ENCODE data around the gene RALBP1.
"Not testable (repeated sequence)": the region's sequence is repeated elsewhere in the genome, so short reads cannot be mapped to it uniquely, and the experiment has no call there.

Gene RALBP1

DNA sequence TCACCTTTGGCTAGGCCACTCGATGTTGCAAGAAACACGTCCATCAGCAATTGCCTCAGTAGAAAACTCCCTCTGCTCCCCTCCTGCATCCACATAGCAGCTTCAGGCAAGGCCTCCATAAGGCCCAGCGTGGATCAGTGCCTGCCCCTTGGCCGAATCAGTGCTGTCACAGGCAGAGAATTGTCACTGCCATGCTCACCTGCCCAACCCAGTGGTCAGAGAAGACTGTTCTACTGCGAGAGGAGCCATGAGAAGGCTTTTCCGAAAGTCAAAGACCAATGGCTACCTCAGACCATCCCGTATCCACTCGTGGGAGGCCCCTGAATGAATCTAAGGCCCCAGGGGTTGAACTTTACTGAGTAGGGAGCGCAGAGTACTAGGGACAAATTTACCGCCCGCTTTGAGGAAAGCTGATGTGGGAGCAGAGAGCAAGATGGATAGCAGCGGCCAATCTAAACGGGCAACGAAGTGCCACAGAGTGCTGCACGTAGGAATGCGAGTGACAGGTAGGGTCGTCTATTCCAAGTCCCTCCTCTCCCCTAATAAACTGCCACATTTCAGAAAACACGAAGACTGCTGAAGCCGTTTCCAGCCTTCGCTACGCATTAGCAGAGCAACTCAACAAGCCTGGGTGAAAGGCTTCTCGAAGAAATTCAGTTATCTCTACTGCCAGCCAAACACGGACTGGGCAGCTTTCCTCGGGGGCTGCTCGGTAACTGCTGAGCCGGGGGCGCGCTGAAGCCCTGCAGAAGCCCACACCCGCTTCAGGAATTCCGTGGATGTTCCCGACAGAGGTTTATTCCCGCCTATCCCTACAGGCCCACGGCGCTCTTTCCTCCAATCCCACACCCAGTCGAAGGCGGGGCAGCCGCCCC is 968 bp upstream of the RALBP1 start:
- DNase-seq (ENCODE audit: insufficient read length, low spot score): peak; percentile 54

DNA sequence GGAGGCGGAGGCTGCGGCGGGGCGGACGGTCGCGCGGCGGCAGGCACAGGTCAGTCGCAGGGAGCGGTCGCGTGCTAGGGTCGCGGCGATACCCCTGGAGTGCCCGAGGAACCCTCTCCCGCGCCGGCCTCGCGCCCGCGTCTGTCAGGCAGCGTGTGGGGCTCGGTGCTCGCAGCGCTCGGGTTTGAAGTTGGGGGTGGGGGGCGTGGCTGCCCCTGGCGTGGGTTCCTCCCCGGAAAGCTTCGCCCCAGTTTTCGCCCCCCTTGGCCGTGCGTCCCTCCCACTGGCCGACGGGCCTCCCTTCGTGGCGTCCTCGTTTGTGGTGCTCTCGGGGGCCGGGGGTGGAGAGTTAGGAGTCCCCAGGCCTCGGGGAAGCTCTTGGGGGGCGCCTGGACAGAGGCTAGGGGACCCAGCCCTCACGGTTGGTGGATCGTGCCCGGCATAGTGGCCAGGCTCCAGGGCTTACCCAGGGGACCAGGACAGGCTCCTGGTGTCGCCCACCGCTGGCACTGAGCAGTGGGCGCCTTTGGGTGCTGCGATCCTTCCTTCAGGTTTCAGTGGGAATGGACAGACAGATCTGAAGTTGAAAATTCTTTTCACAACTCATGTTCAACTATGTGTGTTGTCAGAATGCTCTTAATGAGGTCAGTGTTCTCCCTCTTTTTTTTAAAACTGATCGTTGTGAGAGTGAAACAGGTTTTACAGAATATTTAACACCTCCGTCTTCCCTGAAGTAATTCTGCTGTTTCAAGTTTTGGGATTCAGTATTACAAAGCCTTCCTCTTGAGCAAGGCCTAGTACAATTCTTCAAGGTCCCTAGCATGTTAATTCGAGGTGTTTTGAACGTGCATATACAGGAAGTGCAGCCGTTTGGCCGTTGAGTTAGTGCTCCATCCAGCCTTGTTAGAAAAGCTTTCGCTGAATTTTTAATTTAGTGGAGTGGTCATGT is 604 bp downstream of the RALBP1 start:
- TF ChIP-seq POLR2A (IDR thresholded peaks at IDR 0.05; ENCODE audit: low read depth, low read length): peak; percentile 71; the same call in 1 of the 2 replicates
- FAIRE-seq (peak; percentile 71), DNase-seq (ENCODE audit: insufficient read length, low spot score) (peak; percentile 54)

More for the DNA sequence above, 968 bp upstream of the RALBP1 start:
- TF ChIP-seq POLR2A (IDR thresholded peaks at IDR 0.05; ENCODE audit: low read depth, low read length): no peak
- peak; percentile 52 for FAIRE-seq

DNA sequence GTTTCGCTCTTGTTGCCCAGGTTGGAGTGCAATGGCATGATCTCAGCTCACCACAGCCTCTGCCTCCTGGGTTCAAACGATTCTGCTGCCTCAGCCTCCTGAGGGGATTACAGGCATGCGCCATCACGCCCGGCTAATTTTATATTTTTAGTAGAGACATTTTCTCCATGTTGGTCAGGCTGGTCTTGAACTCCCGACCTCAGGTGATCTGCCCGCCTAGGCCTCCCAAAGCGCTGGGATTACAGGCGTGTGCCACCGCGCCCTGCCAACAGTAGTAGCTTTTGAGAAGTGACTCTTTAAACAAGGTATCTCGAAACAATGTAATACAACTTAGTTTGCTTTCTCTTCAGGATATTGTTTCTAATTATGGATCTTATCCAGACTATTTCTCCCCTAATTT is 1.6 kb downstream of the RALBP1 start:
- FAIRE-seq; DNase-seq (ENCODE audit: insufficient read length, low spot score): not testable (repeated sequence)

DNA sequence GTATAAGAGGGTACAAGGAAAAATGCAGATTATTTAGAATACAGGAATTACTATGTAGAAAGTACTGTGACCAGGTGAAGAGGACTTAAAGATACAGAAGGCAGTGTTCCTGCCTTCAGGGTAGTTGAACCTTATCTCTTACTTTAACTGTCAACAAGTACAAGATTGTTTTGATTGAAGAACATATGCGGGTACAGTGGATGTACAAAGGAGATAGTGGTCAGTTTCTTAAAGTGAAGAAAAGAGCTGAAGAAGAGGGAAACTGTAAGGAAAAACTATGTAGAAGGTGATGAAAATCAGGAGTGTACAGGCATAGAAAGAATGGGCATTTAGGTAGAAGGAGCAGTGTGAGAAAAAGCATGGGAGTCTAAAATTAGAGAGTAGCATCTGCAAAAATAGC is 2.2 kb downstream of the RALBP1 start:
- no peak for DNase-seq (ENCODE audit: insufficient read length, low spot score)
- FAIRE-seq: no peak
- no peak for TF ChIP-seq POLR2A (IDR thresholded peaks at IDR 0.05; ENCODE audit: low read depth, low read length)

DNA sequence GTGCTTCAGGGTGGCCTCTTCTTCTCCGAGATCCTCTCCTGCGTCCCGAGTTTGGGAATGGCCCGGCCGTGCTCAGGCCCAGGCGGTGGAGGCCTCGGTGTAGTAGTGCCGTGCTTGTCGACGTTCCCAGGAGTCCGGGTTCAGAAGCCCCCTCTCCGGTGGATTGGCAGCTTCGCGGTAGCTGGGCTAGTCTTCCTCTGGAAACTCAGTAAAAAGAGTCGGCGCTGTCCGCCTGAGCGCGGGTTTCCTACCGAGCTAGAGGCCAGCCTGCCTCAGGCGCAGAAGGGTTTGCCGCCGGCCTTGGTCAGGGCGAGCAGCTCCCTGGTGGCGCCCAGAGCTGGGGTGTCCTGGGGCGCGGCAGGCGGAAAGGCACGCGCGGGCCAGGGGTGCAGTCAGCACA is 3.2 kb downstream of the RALBP1 start:
- DNase-seq (ENCODE audit: insufficient read length, low spot score) (no peak), FAIRE-seq (no peak)
- no peak for TF ChIP-seq POLR2A (IDR thresholded peaks at IDR 0.05; ENCODE audit: low read depth, low read length)

DNA sequence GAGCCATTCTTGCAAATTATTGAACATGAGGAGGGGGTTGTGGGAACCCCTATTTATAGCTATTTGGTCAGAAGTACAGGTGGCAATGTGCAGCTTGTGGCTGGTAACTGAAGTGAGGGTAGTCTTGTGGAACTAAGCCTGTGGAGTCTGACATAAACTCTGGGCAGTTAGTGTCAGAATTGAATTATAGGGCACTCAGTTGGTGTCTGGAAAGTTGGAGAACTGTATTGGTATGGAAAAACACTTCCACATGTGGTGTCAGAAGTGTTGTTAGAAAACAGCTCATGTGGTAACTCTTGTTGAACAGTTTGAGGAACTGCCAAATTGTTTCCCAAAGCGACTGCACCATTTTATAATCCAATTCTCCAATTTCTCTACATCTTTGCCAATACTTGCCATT is 7.5 kb downstream of the RALBP1 start:
- no peak for TF ChIP-seq POLR2A (IDR thresholded peaks at IDR 0.05; ENCODE audit: low read depth, low read length)
- FAIRE-seq (peak; percentile 65), DNase-seq (ENCODE audit: insufficient read length, low spot score) (no peak)

DNA sequence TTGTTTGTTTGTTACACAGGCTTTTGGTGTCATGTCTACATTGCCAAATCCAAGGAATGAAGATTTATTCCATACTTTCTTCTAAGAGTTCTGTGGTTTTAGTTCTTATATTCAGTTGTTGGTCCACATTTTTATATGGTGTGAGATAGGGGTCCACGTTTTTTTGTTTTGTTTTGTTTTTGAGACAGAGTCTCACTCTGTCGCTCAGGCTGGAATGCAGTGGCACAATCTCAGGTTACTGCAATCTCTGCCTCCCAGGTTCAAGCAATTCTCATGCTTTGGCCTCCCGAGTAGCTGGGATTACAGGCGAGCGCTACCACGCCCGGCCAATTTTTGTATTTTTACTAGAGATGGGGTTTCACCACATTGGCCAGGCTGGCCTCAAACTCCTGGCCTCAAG is 8.2 kb downstream of the RALBP1 start:
- no peak for TF ChIP-seq POLR2A (IDR thresholded peaks at IDR 0.05; ENCODE audit: low read depth, low read length)
- DNase-seq (ENCODE audit: insufficient read length, low spot score) (no peak), FAIRE-seq (no peak)

DNA sequence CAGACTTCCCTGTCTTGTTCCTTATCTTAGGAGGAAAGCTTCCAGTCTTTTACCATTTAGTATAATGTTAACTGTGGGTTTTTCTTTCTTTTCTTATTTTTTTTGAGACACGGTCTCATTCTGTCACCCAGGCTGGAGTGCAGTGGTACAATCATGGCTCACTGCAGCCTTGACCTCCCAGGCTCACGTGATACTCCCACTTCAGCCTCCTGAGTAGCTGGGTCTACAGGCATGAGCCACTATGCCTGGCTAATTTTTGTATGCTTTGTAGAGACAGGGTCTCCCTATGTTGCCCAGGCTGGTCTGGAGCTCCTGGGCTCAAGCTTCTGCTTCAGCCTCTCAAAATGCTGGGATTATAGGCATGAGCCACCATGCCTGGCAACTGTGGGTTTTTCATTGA is 9.5 kb downstream of the RALBP1 start:
- not testable (repeated sequence) for FAIRE-seq; DNase-seq (ENCODE audit: insufficient read length, low spot score)

DNA sequence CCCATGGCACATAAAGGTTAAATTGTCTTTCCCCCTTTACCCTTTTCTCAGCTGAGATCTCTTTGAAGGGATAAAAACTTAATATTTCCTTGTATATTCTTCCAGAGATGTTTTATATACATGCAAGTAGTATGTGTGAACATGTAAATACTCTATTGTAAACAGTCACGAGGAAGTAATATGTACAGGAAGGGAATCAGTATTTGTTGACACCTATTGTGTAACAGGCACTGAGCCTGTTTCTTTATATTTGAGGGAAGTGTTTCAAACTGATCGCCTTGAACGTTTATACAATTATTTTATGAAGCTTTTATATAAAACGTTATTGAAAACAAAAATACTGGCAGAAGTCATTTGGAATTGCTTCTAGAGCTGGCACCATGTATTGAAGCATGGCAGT is 13.2 kb downstream of the RALBP1 start:
- DNase-seq (ENCODE audit: insufficient read length, low spot score) (no peak), FAIRE-seq (peak; percentile 15)
- TF ChIP-seq POLR2A (IDR thresholded peaks at IDR 0.05; ENCODE audit: low read depth, low read length): no peak

DNA sequence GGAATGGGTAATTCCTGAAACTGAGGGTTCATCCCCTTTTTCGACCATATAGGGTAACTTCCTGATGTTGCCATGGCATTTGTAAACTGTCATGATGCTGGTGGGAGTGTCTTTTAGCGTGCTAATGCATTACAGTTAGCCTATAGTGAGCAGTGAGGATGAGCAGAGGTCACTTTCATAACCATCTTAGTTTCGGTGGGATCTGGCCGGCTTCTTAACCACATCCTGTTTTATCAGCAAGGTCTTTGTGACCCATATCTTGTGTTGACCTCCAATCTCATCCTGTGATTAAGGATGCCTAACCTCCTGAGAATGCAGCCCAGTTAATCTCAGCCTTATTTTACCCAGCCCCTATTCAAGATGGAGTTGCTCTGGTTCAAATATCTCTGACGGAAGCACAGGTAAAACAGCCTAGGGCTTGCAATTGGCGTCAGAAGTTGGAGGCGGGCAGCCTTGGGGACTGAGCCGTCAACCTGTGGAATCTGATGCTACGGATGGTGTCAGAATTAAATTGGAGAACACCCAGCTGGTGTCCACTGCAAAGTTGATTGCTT is 19.5 kb downstream of the RALBP1 start:
- FAIRE-seq: no peak
- TF ChIP-seq POLR2A (IDR thresholded peaks at IDR 0.05; ENCODE audit: low read depth, low read length): no peak

DNA sequence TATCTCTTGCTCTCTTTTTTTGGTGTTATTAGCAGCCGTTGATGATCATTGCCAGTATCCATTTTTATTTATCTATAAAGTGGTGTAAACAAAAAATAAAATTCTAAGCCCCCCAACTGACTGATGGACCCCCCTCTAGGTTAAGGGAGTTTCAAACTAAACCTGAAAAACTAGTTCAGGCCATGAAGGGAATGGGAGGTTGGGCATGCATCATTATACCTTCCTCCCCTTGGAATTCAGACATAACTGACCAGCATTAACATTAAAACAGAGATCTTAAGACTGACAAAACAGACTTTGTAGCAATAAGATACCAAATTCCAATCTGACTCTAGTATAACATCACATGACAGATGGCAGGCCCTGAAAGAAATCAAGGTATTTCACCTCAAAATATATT is 20.2 kb downstream of the RALBP1 start:
- FAIRE-seq: no peak
- TF ChIP-seq POLR2A (IDR thresholded peaks at IDR 0.05; ENCODE audit: low read depth, low read length): no peak

More for the DNA sequence above, 19.5 kb downstream of the RALBP1 start:
- DNase-seq (ENCODE audit: insufficient read length, low spot score): no peak

DNA sequence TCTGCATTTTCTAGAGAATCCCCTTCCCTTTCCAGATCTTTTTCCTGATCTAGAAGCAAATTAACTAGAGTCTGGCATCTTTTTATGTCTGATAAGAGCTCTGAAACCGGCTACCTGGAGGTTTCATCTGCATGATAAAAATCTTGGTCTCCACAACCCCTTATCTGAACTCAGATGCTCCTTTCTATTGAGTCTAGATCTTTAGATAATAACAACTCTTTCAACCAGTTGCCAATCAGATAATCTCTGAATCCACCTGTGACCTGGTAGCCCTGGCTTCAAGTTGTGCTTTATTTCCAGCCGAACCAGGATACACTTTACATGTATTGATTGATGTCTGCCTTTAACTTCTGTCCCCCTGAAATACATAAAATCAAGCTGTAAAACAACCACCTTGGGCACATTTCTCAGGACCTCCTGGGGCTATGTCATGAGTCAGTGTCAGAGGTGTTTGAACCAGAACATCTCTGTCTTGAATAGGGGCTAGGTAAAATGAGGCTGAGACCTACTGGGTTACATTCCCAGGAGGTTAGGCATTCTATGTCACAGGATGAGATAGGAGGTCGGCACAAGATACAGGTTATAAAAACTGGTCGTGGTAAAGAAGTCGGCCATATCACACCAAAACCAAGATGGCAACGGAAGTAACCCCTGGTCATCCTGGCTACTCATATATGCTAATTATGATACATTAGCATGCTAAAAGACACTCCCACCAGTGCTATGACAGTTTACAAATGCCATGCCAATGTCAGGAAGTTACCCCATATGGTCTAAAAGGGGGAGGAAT is 20.8 kb downstream of the RALBP1 start:
- no peak for TF ChIP-seq POLR2A (IDR thresholded peaks at IDR 0.05; ENCODE audit: low read depth, low read length)
- DNase-seq (ENCODE audit: insufficient read length, low spot score) (no peak), FAIRE-seq (peak; percentile 30)

More for the DNA sequence above, 20.2 kb downstream of the RALBP1 start:
- no peak for DNase-seq (ENCODE audit: insufficient read length, low spot score)

DNA sequence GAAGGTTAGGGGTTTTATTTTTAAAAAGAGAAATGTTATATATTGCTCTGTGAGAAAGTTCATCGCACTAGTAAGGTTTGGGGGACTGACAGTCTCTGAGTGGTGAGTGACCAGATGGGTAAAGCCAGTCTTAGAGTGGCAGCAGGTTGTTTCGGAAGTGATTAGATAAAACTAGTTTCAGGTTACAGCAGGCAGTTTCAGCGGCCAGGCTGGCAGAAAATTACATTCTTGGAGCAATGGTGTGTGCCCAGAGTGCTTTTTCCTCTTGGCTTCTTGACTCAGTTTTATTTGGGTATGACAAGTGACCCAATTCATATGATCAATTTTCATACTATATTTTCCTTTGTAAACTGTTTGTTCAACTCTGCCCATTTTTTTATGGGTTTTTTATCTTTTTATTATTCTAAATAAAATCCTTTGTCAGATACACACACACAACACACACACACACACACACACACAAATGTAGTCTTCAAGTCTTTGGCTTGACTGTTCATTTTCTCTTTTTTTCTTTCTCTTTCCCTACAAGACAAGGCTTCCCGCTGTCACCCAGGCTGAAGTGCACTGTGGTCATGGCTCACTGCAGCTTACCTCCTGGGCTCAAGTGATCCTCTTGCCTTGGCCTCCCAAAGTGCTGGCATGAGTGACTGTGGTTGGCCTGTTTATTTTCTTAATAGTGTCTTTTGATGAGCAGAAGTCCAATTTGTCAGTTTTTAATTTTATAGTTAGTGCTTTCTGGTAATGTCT is 30.9 kb downstream of the RALBP1 start:
- TF ChIP-seq POLR2A (IDR thresholded peaks at IDR 0.05; ENCODE audit: low read depth, low read length): no peak
- FAIRE-seq (no peak), DNase-seq (ENCODE audit: insufficient read length, low spot score) (no peak)
